Natural killer cell treated with Interleukin-12 subunit alpha and Interleukin-12 subunit beta and Interleukin-15 and Interleukin-18, amount 100 ng/mL, for 72 hours (primary cell): Measurements from ENCODE around the gene HIPK4. TPM values are rescaled to one million over a fixed set of nuclear protein-coding genes. Genes with fewer than 3 reads are reported as not detected.
A peak's percentile ranks its signal among the peaks of the same experiment; 100 is the strongest.
"Not testable (repeated sequence)": the region's sequence is repeated elsewhere in the genome, so short reads cannot be mapped to it uniquely, and the experiment has no call there.

ENCODE experiments used
- ATAC-seq, 2 donors: fragments of 150-1000 bp; cut with Tn5 transposase in 1 of 2; sonication (Bioruptor Pico), chemical (Tn5 transposase) in 1 of 2; 2 replicates each; pipeline ENCODE4 v1.10.0; 2021
- DNase-seq: peaks from one replicate; pipeline ENCODE4 v3.0.0; 2022; ENCODE audit warnings: low spot score
- H3K27ac Mint-ChIP-seq, 2 donors: 1 replicate in 1 of 2; 2 replicates in 1 of 2; pipeline ENCODE4 v1.8.0; 2022; ENCODE audit warnings: mixed read lengths in 2 of 2, mild to moderate bottlenecking in 1 of 2, moderate library complexity in 1 of 2
- H3K27me3 Mint-ChIP-seq, 2 donors: 1 replicate in 1 of 2; 2 replicates in 1 of 2; pipeline ENCODE4 v1.8.0; 2022; ENCODE audit warnings: mixed read lengths in 2 of 2
- H3K36me3 Mint-ChIP-seq: one replicate; pipeline ENCODE4 v1.8.0; 2022; ENCODE audit warnings: mixed read lengths
- H3K4me1 Mint-ChIP-seq, 2 donors: 1 replicate in 1 of 2; 2 replicates in 1 of 2; pipeline ENCODE4 v1.8.0; 2022; ENCODE audit warnings: low read depth in 2 of 2, mixed read lengths in 2 of 2, mild to moderate bottlenecking in 1 of 2
- H3K4me3 Mint-ChIP-seq: one replicate; pipeline ENCODE4 v1.8.0; 2022; ENCODE audit warnings: mixed read lengths
- H3K9me3 Mint-ChIP-seq: 2 replicates; pipeline ENCODE4 v1.8.0; 2022; ENCODE audit warnings: mixed read lengths
- total RNA-seq, 2 donors: library from RNA; stranded (reverse); gene quantifications; one replicate each; pipeline ENCODE4 v1.2.3, GENCODE V29; 2022

HIPK4 gene
- total RNA-seq, 2 donors from 2014 or later: not detected

GRCh38 chr19:40411958-40412499, 22.0 kb upstream of the HIPK4 start:
- H3K4me3 Mint-ChIP-seq: no peak overlapping the region
- H3K27me3 Mint-ChIP-seq: peaks cover 0 to 3% of the 10 kb centered on the region in 2 donors
- DNase-seq: no peak
- peaks cover 25 to 27% of the 10 kb centered on the region in 2 donors for H3K4me1 Mint-ChIP-seq
- H3K9me3 Mint-ChIP-seq: no peaks in the 10 kb centered on the region
- no peak overlapping the region for H3K27ac Mint-ChIP-seq
- ATAC-seq: no peak
- no peaks in the 10 kb centered on the region for H3K36me3 Mint-ChIP-seq

GRCh38 chr19:40411125-40411842, 21.3 kb upstream of the HIPK4 start:
- no peak for ATAC-seq
- no peaks in the 10 kb centered on the region for H3K9me3 Mint-ChIP-seq
- no peak overlapping the region for H3K27ac Mint-ChIP-seq
- no peaks in the 10 kb centered on the region for H3K36me3 Mint-ChIP-seq
- H3K4me3 Mint-ChIP-seq: no peak overlapping the region
- peaks cover 21 to 23% of the 10 kb centered on the region in 2 donors for H3K4me1 Mint-ChIP-seq
- DNase-seq: no peak
- peaks cover 0 to 3% of the 10 kb centered on the region in 2 donors for H3K27me3 Mint-ChIP-seq

- ATAC-seq (no peak), DNase-seq (no peak)
- no peak overlapping the region for H3K4me3 Mint-ChIP-seq
- peaks cover 9 to 19% of the 10 kb centered on the region in 2 donors for H3K4me1 Mint-ChIP-seq
- no peaks in the 10 kb centered on the region for H3K36me3 Mint-ChIP-seq
- no peaks in the 10 kb centered on the region for H3K9me3 Mint-ChIP-seq
- peaks cover 0 to 3% of the 10 kb centered on the region in 2 donors for H3K27me3 Mint-ChIP-seq
- no peak overlapping the region for H3K27ac Mint-ChIP-seq
Measured at GRCh38 chr19:40410030-40410389, 20.0 kb upstream of the HIPK4 start.

GRCh38 chr19:40408598-40408925, 18.6 kb upstream of the HIPK4 start:
- H3K27me3 Mint-ChIP-seq, ATAC-seq, H3K9me3 Mint-ChIP-seq, H3K4me3 Mint-ChIP-seq, H3K36me3 Mint-ChIP-seq, H3K27ac Mint-ChIP-seq, DNase-seq: not testable (repeated sequence)
- H3K4me1 Mint-ChIP-seq: peaks cover 17 to 25% of the 10 kb centered on the region in 2 donors

GRCh38 chr19:40407714-40408597, 18.0 kb upstream of the HIPK4 start:
- no peak overlapping the region for H3K27ac Mint-ChIP-seq
- H3K4me1 Mint-ChIP-seq: peaks cover 20 to 27% of the 10 kb centered on the region in 2 donors
- H3K36me3 Mint-ChIP-seq: no peaks in the 10 kb centered on the region
- H3K27me3 Mint-ChIP-seq: no peaks in the 10 kb centered on the region
- ATAC-seq (no peak), DNase-seq (no peak)
- H3K4me3 Mint-ChIP-seq: no peak overlapping the region
- no peaks in the 10 kb centered on the region for H3K9me3 Mint-ChIP-seq

GRCh38 chr19:40403262-40403984, 13.4 kb upstream of the HIPK4 start:
- H3K9me3 Mint-ChIP-seq: no peaks in the 10 kb centered on the region
- peak; percentile 93 for DNase-seq
- H3K36me3 Mint-ChIP-seq: no peaks in the 10 kb centered on the region
- peak; percentile 94 for ATAC-seq
- H3K27ac Mint-ChIP-seq: peak overlapping the region; percentile 43 to 67
- H3K27me3 Mint-ChIP-seq: peaks cover 0 to 3% of the 10 kb centered on the region in 2 donors
- peaks cover 29 to 33% of the 10 kb centered on the region in 2 donors for H3K4me1 Mint-ChIP-seq
- peak overlapping the region; percentile 83 for H3K4me3 Mint-ChIP-seq

- H3K27me3 Mint-ChIP-seq: peaks cover 0 to 3% of the 10 kb centered on the region in 2 donors
- H3K36me3 Mint-ChIP-seq: no peaks in the 10 kb centered on the region
- no peaks in the 10 kb centered on the region for H3K9me3 Mint-ChIP-seq
- no peak overlapping the region for H3K27ac Mint-ChIP-seq
- peaks cover 24 to 25% of the 10 kb centered on the region in 2 donors for H3K4me1 Mint-ChIP-seq
- DNase-seq: no peak
- H3K4me3 Mint-ChIP-seq: no peak overlapping the region
- ATAC-seq: no peak
Measured at GRCh38 chr19:40400559-40400958, 10.6 kb upstream of the HIPK4 start.

GRCh38 chr19:40398417-40399131, 8.6 kb upstream of the HIPK4 start:
- Mint-ChIP-seq H3K9me3 (no peaks in the 10 kb centered on the region), H3K27me3 (peaks cover 0 to 3% of the 10 kb centered on the region in 2 donors), H3K4me1 (peaks cover 12 to 15% of the 10 kb centered on the region in 2 donors), H3K4me3 (no peak overlapping the region), H3K36me3 (no peaks in the 10 kb centered on the region), H3K27ac (no peak overlapping the region)
- peak; percentile 23 to 50 for ATAC-seq
- no peak for DNase-seq

GRCh38 chr19:40397568-40397906, 7.6 kb upstream of the HIPK4 start:
- no peaks in the 10 kb centered on the region for H3K9me3 Mint-ChIP-seq

GRCh38 chr19:40396886-40397567, 7.0 kb upstream of the HIPK4 start:
- Mint-ChIP-seq H3K36me3 (no peaks in the 10 kb centered on the region), H3K27ac (no peak overlapping the region), H3K4me1 (peaks cover 7 to 10% of the 10 kb centered on the region in 2 donors), H3K9me3 (no peaks in the 10 kb centered on the region), H3K27me3 (peaks cover 0 to 3% of the 10 kb centered on the region in 2 donors), H3K4me3 (no peak overlapping the region)
- no peak for ATAC-seq
- DNase-seq: no peak

More at GRCh38 chr19:40397568-40397906, 7.6 kb upstream of the HIPK4 start:
- H3K27ac Mint-ChIP-seq: no peak overlapping the region
- ATAC-seq (no peak), DNase-seq (no peak)
- peaks cover 0 to 3% of the 10 kb centered on the region in 2 donors for H3K27me3 Mint-ChIP-seq
- H3K4me3 Mint-ChIP-seq: no peak overlapping the region
- H3K36me3 Mint-ChIP-seq: no peaks in the 10 kb centered on the region
- H3K4me1 Mint-ChIP-seq: peaks cover 7% of the 10 kb centered on the region in 2 donors

- H3K36me3 Mint-ChIP-seq: no peaks in the 10 kb centered on the region
- H3K27me3 Mint-ChIP-seq: peaks cover 0 to 3% of the 10 kb centered on the region in 2 donors
- no peak overlapping the region for H3K4me3 Mint-ChIP-seq
- no peak for ATAC-seq
- H3K4me1 Mint-ChIP-seq: peaks cover 7 to 10% of the 10 kb centered on the region in 2 donors
- no peak for DNase-seq
- no peaks in the 10 kb centered on the region for H3K9me3 Mint-ChIP-seq
- H3K27ac Mint-ChIP-seq: no peak overlapping the region
Measured at GRCh38 chr19:40395956-40396355, 6.0 kb upstream of the HIPK4 start.

- no peak overlapping the region for H3K27ac Mint-ChIP-seq
- peaks cover 7 to 10% of the 10 kb centered on the region in 2 donors for H3K4me1 Mint-ChIP-seq
- no peak overlapping the region for H3K4me3 Mint-ChIP-seq
Measured at GRCh38 chr19:40394816-40395210, 4.8 kb upstream of the HIPK4 start.

More at GRCh38 chr19:40394816-40395210, 4.8 kb upstream of the HIPK4 start:
- H3K36me3 Mint-ChIP-seq: no peaks in the 10 kb centered on the region
- ATAC-seq (no peak), DNase-seq (no peak)
- H3K27me3 Mint-ChIP-seq: peaks cover 0 to 3% of the 10 kb centered on the region in 2 donors
- no peaks in the 10 kb centered on the region for H3K9me3 Mint-ChIP-seq
